Neuronal stem cell (in vitro differentiated cells): ENCODE results near the gene KCNK15.

ENCODE experiments used
- DNase-seq: peaks from one replicate; pipeline ENCODE4 v3.0.0-alpha.2; 2013; ENCODE audit warnings: low spot score
- H2AFZ ChIP-seq: one replicate; pipeline ENCODE4 v1.6.1; 2013; ENCODE audit warnings: mild to moderate bottlenecking, low read length, inconsistent platforms
- H2AK5ac ChIP-seq: 2 replicates; pipeline ENCODE4 v1.6.1; 2013; ENCODE audit warnings: low read depth, mild to moderate bottlenecking, inconsistent platforms, low read length, moderate library complexity, mixed read lengths
- H2BK120ac ChIP-seq: 2 replicates; pipeline ENCODE4 v1.6.1; 2013; ENCODE audit warnings: low read depth, mild to moderate bottlenecking, inconsistent platforms, low read length, moderate library complexity, mixed read lengths
- H2BK12ac ChIP-seq: one replicate; pipeline ENCODE4 v1.6.1; 2013; ENCODE audit warnings: low read length, inconsistent platforms
- H2BK15ac ChIP-seq: 2 replicates; pipeline ENCODE4 v1.6.1; 2013; ENCODE audit warnings: mild to moderate bottlenecking, low read length, inconsistent platforms, mixed read lengths
- H2BK5ac ChIP-seq: one replicate; pipeline ENCODE4 v1.6.1; 2013; ENCODE audit warnings: inconsistent platforms, mild to moderate bottlenecking, low read length, moderate library complexity
- H3K14ac ChIP-seq: one replicate; pipeline ENCODE4 v1.6.1; 2013; ENCODE audit warnings: low read length, inconsistent platforms
- H3K18ac ChIP-seq: 2 replicates; pipeline ENCODE4 v1.6.1; 2013; ENCODE audit warnings: low read length, inconsistent platforms
- H3K23ac ChIP-seq: 2 replicates; pipeline ENCODE4 v1.6.1; 2013; ENCODE audit warnings: low read depth, mild to moderate bottlenecking, mixed read lengths, low read length, inconsistent platforms; ENCODE audit not compliant: poor library complexity
- H3K27ac ChIP-seq: replicated peaks from 3 replicates; pipeline ENCODE4 v1.5.1; 2013; ENCODE audit warnings: low read length, inconsistent platforms
- H3K27me3 ChIP-seq, 3 experiments: 2 replicates each; pipeline ENCODE4 v1.6.1; 2013; ENCODE audit warnings: low read length in 3 of 3, mild to moderate bottlenecking in 2 of 3, inconsistent platforms in 1 of 3, low read depth in 1 of 3, mixed read lengths in 1 of 3, moderate library complexity in 1 of 3; ENCODE audit not compliant: control insufficient read depth in 3 of 3, insufficient read depth in 3 of 3
- H3K36me3 ChIP-seq, 2 donors: replicated peaks in 1 of 2; 2 replicates each; pipeline ENCODE4 v1.6.1; 2013; ENCODE audit warnings: low read length in 2 of 2; ENCODE audit not compliant: control insufficient read depth in 2 of 2, insufficient read depth in 2 of 2
- H3K4ac ChIP-seq: 2 replicates; pipeline ENCODE4 v1.6.1; 2013; ENCODE audit warnings: inconsistent platforms, mild to moderate bottlenecking, low read length, moderate library complexity
- H3K4me1 ChIP-seq, 2 donors: 1 replicate in 1 of 2; 2 replicates in 1 of 2; pipeline ENCODE4 v1.6.1; 2013; ENCODE audit warnings: low read length in 2 of 2, low read depth in 1 of 2; ENCODE audit not compliant: control insufficient read depth in 2 of 2, insufficient read depth in 1 of 2
- H3K4me2 ChIP-seq: one replicate; pipeline ENCODE4 v1.6.1; 2013; ENCODE audit warnings: mild to moderate bottlenecking, low read length, inconsistent platforms; ENCODE audit not compliant: insufficient read depth, poor library complexity, severe bottlenecking
- H3K4me3 ChIP-seq, 2 donors: 2 replicates each; pipeline ENCODE4 v1.5.1; 2013; ENCODE audit warnings: low read length in 2 of 2, mild to moderate bottlenecking in 2 of 2, inconsistent platforms in 1 of 2, moderate library complexity in 1 of 2
- H3K79me1 ChIP-seq: one replicate; pipeline ENCODE4 v1.6.1; 2013; ENCODE audit warnings: low read depth, mild to moderate bottlenecking, inconsistent platforms, low read length, moderate library complexity
- H3K9ac ChIP-seq: one replicate; pipeline ENCODE4 v1.6.1; 2013; ENCODE audit warnings: mild to moderate bottlenecking, low read depth, low read length, inconsistent platforms; ENCODE audit not compliant: poor library complexity
- H3K9me3 ChIP-seq, 2 donors: replicated peaks in 1 of 2; 2 replicates each; pipeline versions ENCODE3 to v1.6.1; 2013; ENCODE audit warnings: low read length in 2 of 2, mild to moderate bottlenecking in 2 of 2, inconsistent platforms in 1 of 2, low read depth in 1 of 2, mixed read lengths in 1 of 2, moderate library complexity in 1 of 2; ENCODE audit not compliant: control insufficient read depth in 2 of 2, insufficient read depth in 1 of 2
- H4K8ac ChIP-seq: one replicate; pipeline ENCODE4 v1.6.1; 2013; ENCODE audit warnings: low read depth, mild to moderate bottlenecking, inconsistent platforms, low read length, moderate library complexity
- H4K91ac ChIP-seq: one replicate; pipeline ENCODE4 v1.6.1; 2013; ENCODE audit warnings: low read length, low read depth, mild to moderate bottlenecking, inconsistent platforms; ENCODE audit not compliant: poor library complexity
- WGBS, 2 donors: extraction: QIAGEN DNeasy Blood & Tissue Kit; methylation state at CpG; one replicate each; pipeline ENCODE4 v1.1.7; 2013; ENCODE audit warnings: missing lambda C conversion rate in 2 of 2, mixed read lengths in 1 of 2; ENCODE audit not compliant: insufficient read length in 2 of 2, insufficient replicate concordance in 1 of 2; ENCODE audit errors: extremely low coverage in 2 of 2; 5-methylcytosine and 5-hydroxymethylcytosine counted together

The KCNK15 gene

GRCh38 chr20:44735816-44736169 is 9.9 kb upstream of the KCNK15 start:
- peaks cover 1 to 2% of the 10 kb centered on the region in 2 donors for H3K4me1 ChIP-seq
- H3K27me3 ChIP-seq: peaks cover 0 to 9% (median 0%) of the 10 kb centered on the region in 3 experiments
- H2BK12ac ChIP-seq: no peak overlapping the region
- no peaks in the 10 kb centered on the region for H3K9me3 ChIP-seq
- H3K18ac ChIP-seq: no peak overlapping the region
- peak overlapping the region; percentile 87 for H2AFZ ChIP-seq
- H3K4me3 ChIP-seq: no peak overlapping the region
- WGBS, 2 donors: no CpG with 5 or more reads among the region's 4 CpGs
- no peak overlapping the region for H4K8ac ChIP-seq
- H2BK120ac ChIP-seq: no peak overlapping the region
- H3K4me2 ChIP-seq: no peak overlapping the region
- H3K14ac ChIP-seq: no peak overlapping the region
- H3K79me1 ChIP-seq: no peaks in the 10 kb centered on the region
- H3K9ac ChIP-seq: no peak overlapping the region
- no peak for DNase-seq
- H3K23ac ChIP-seq: no peak overlapping the region
- H3K27ac ChIP-seq: no peak overlapping the region
- H2BK15ac ChIP-seq: no peak overlapping the region
- H4K91ac ChIP-seq: no peak overlapping the region
- no peaks in the 10 kb centered on the region for H3K36me3 ChIP-seq
- H2BK5ac ChIP-seq: no peak overlapping the region
- no peak overlapping the region for H3K4ac ChIP-seq
- H2AK5ac ChIP-seq: no peak overlapping the region

- Histone ChIP-seq H3K14ac (no peak overlapping the region), H2BK120ac (no peak overlapping the region), H3K36me3 (no peaks in the 10 kb centered on the region), H3K27me3 (peaks cover 0 to 15% (median 0%) of the 10 kb centered on the region in 3 experiments), H2BK15ac (no peak overlapping the region), H2BK12ac (no peak overlapping the region), H3K4me3 (no peak overlapping the region), H4K91ac (no peak overlapping the region), H4K8ac (no peak overlapping the region), H3K79me1 (no peaks in the 10 kb centered on the region), H2AFZ (peak overlapping the region; percentile 87), H3K4ac (no peak overlapping the region), H2AK5ac (no peak overlapping the region), H3K9ac (no peak overlapping the region), H3K27ac (no peak overlapping the region), H3K9me3 (no peaks in the 10 kb centered on the region), H3K4me1 (peaks cover 1 to 2% of the 10 kb centered on the region in 2 donors), H3K18ac (no peak overlapping the region), H2BK5ac (no peak overlapping the region), H3K23ac (no peak overlapping the region), H3K4me2 (no peak overlapping the region)
- DNase-seq: peak; percentile 61
- no CpG with 5 or more reads among the region's 6 CpGs for WGBS, 2 donors
Observed at GRCh38 chr20:44736170-44737021, 9.3 kb upstream of the KCNK15 start.

GRCh38 chr20:44737116-44737515 is 8.5 kb upstream of the KCNK15 start:
- DNase-seq: no peak
- WGBS, 2 donors: no CpG with 5 or more reads among the region's 4 CpGs
- H3K4ac ChIP-seq: no peak overlapping the region
- no peak overlapping the region for H2BK120ac ChIP-seq
- H3K23ac ChIP-seq: no peak overlapping the region
- H2BK15ac ChIP-seq: no peak overlapping the region
- no peak overlapping the region for H3K14ac ChIP-seq
- H3K9me3 ChIP-seq: no peaks in the 10 kb centered on the region
- H3K27ac ChIP-seq: no peak overlapping the region
- no peak overlapping the region for H4K8ac ChIP-seq
- H2BK5ac ChIP-seq: no peak overlapping the region
- peak overlapping the region; percentile 87 for H2AFZ ChIP-seq
- H3K9ac ChIP-seq: no peak overlapping the region
- no peak overlapping the region for H3K4me2 ChIP-seq
- H3K27me3 ChIP-seq: peaks cover 0 to 22% (median 0%) of the 10 kb centered on the region in 3 experiments
- H3K4me3 ChIP-seq: no peak overlapping the region
- H2BK12ac ChIP-seq: no peak overlapping the region
- H2AK5ac ChIP-seq: no peak overlapping the region
- no peak overlapping the region for H3K18ac ChIP-seq
- peaks cover 1 to 2% of the 10 kb centered on the region in 2 donors for H3K4me1 ChIP-seq
- no peaks in the 10 kb centered on the region for H3K36me3 ChIP-seq
- H4K91ac ChIP-seq: no peak overlapping the region
- H3K79me1 ChIP-seq: no peaks in the 10 kb centered on the region

GRCh38 chr20:44738813-44739477 is 6.7 kb upstream of the KCNK15 start:
- Histone ChIP-seq H4K8ac (no peak overlapping the region), H3K23ac (no peak overlapping the region), H3K79me1 (no peaks in the 10 kb centered on the region), H3K4me2 (no peak overlapping the region), H3K4me1 (peaks cover 1 to 2% of the 10 kb centered on the region in 2 donors), H4K91ac (no peak overlapping the region), H3K27ac (no peak overlapping the region), H2BK120ac (no peak overlapping the region), H3K36me3 (no peaks in the 10 kb centered on the region), H2AK5ac (no peak overlapping the region), H3K9me3 (no peaks in the 10 kb centered on the region), H2BK12ac (no peak overlapping the region), H2AFZ (peak overlapping the region; percentile 33), H3K14ac (no peak overlapping the region), H2BK5ac (no peak overlapping the region), H3K9ac (no peak overlapping the region), H3K4me3 (peak overlapping the region in 1 of 2 donors; percentile 21), H3K4ac (no peak overlapping the region), H3K18ac (peak overlapping the region; percentile 39), H3K27me3 (peaks cover 0 to 41% (median 0%) of the 10 kb centered on the region in 3 experiments), H2BK15ac (no peak overlapping the region)
- peak; percentile 55 for DNase-seq
- WGBS, 2 donors: no CpG with 5 or more reads among the region's 7 CpGs
